AG09319 (cell line): ENCODE results near the gene RCSD1.

Source experiments
- DNase-seq: peaks from one replicate; pipeline ENCODE4 v3.0.0-alpha.2; 2010; ENCODE audit warnings: low read depth; ENCODE audit errors: extremely low read depth
- TF ChIP-seq, protein P1 (sequence below): IDR thresholded peaks from 2 replicates; pipeline ENCODE4 v1.5.1; 2011; ENCODE audit warnings: low read depth, mild to moderate bottlenecking, inconsistent platforms, low read length, moderate library complexity

RCSD1 gene

GRCh38 chr1:167618789-167619188 is 11.2 kb upstream of the RCSD1 start:
- no peak for DNase-seq
- TF ChIP-seq, protein P1, sequence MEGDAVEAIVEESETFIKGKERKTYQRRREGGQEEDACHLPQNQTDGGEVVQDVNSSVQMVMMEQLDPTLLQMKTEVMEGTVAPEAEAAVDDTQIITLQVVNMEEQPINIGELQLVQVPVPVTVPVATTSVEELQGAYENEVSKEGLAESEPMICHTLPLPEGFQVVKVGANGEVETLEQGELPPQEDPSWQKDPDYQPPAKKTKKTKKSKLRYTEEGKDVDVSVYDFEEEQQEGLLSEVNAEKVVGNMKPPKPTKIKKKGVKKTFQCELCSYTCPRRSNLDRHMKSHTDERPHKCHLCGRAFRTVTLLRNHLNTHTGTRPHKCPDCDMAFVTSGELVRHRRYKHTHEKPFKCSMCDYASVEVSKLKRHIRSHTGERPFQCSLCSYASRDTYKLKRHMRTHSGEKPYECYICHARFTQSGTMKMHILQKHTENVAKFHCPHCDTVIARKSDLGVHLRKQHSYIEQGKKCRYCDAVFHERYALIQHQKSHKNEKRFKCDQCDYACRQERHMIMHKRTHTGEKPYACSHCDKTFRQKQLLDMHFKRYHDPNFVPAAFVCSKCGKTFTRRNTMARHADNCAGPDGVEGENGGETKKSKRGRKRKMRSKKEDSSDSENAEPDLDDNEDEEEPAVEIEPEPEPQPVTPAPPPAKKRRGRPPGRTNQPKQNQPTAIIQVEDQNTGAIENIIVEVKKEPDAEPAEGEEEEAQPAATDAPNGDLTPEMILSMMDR: no peak

DNA sequence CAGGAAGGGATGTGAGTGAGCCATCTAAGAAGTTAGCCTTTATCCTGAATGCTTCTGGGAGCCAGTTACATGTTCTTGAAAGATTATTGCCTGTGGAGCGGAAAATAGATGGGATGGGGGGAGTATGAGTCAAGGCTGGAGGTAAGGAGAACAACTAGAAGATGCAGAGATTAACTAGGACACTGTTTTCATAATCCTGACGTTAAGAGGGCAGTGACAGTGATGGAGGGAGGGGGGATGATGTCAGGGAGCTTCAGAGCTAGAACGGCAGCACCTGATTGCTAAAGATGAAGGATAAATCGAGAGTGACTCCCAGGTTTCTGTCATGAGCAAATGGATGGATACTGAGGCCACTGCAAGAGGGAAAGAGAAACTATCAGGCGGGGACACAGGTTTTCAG is 10.0 kb upstream of the RCSD1 start:
- no peak for DNase-seq
- TF ChIP-seq, protein P1: no peak

DNA sequence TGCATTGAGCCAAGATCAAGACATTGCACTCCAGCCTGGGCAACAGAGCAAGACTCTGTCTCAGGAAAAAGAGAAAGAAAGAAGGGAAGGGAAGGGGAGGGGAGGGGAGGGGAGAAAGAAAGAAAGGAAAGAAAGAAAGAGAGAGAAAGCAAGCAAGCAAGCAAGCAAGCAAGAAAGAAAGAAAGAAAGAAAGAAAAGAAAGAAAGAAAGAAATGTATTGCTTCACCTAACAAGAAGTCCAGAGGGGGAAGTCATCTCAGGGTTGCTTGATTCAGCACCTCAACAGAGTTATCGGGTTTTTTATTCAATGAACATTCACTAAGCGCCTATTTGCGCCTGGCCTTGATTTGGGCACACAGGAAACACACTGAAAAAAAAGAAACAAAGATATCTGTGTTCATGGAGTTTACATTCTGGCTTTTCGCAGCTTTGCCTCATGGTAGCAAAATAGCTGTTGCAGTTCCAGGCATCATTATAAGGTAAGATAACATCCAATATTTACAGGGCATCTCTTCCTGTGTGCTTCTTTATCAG is 8.2 kb upstream of the RCSD1 start:
- TF ChIP-seq, protein P1: no peak
- no peak for DNase-seq

- TF ChIP-seq, protein P1: no peak
- DNase-seq: no peak
These were observed 6.1 kb upstream of the RCSD1 start for GRCh38 chr1:167623951-167624350.

GRCh38 chr1:167625040-167625823 is 4.8 kb upstream of the RCSD1 start:
- DNase-seq: no peak
- TF ChIP-seq, protein P1: no peak

GRCh38 chr1:167627615-167627864 is 2.5 kb upstream of the RCSD1 start:
- TF ChIP-seq, protein P1: no peak
- no peak for DNase-seq

DNA sequence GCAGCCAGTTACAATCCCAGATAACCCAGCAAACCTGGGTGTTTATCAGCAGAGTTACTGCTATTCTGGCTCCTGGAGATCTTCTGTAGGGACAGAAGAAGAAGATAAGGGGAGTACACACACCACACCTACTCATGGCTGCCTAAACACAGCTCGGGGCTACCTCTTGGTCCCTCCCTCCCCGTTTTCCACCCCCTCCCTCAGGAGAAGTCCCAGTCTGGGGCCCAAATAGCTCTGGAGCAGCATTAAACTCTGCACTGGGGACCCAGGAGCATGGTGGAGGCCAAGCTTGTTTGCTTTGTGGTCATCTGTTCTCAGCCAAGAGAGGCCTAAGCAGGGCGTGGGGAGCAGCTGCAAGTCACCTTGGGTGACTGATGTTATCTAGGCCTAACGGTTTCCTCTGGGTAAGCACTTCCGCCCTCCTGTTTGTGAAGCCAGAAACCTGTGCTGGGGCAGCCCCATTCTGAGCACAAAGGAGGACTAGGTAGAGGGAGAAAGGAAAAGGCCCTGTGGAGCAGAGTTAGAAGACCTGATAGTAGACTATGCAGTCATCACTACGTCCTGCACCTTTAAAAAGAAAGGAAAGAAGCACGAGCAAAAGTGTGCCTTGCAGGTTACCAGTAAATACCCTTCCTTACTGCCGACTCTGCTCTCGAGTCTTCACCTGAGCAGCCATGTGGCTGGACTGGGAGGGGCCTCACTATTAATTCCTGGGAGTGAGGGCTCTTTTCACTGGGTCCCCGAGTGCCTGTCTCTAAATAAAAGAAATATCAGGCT is 2.0 kb upstream of the RCSD1 start:
- DNase-seq: no peak
- TF ChIP-seq, protein P1: no peak
